Calu3 (cell line): ENCODE results near the gene FZR1. TPM values are rescaled to one million over a fixed set of nuclear protein-coding genes. Genes with fewer than 3 reads are reported as not detected.

ENCODE experiments used
- BruUV-seq: library from RNA; stranded (reverse); fragments of 400-500 nt; replicated peaks from 2 replicates; lab custom pipeline; 2021; lab: Mats Ljungman, UMichigan
- CTCF ChIA-PET: fragments of 300-600 bp; sonication (Branson Sonifier 250); formaldehyde crosslinking; loops from one replicate; lab custom pipeline; 2022; ENCODE audit warnings: antibody characterized with exemption; lab: Charles Lee
- DNase-seq: peaks from one replicate; pipeline ENCODE4 v3.0.0; 2022
- H3K27ac Mint-ChIP-seq: one replicate; pipeline ENCODE4 v1.8.0; 2022; ENCODE audit warnings: mixed read lengths; ENCODE audit not compliant: unreplicated experiment
- H3K27me3 Mint-ChIP-seq: one replicate; pipeline ENCODE4 v1.8.0; 2022; ENCODE audit warnings: mixed read lengths; ENCODE audit not compliant: unreplicated experiment
- H3K36me3 Mint-ChIP-seq: one replicate; pipeline ENCODE4 v1.8.0; 2022; ENCODE audit warnings: mild to moderate bottlenecking, moderate library complexity, mixed read lengths; ENCODE audit not compliant: insufficient read depth, unreplicated experiment
- H3K4me1 Mint-ChIP-seq: one replicate; pipeline ENCODE4 v1.8.0; 2022; ENCODE audit warnings: mild to moderate bottlenecking, low read depth, mixed read lengths; ENCODE audit not compliant: unreplicated experiment
- H3K4me3 Mint-ChIP-seq: one replicate; pipeline ENCODE4 v1.8.0; 2022; ENCODE audit warnings: mild to moderate bottlenecking, low read depth, moderate library complexity, mixed read lengths; ENCODE audit not compliant: unreplicated experiment
- H3K9me3 Mint-ChIP-seq: one replicate; pipeline ENCODE4 v1.8.0; 2022; ENCODE audit warnings: low read depth, mixed read lengths; ENCODE audit not compliant: unreplicated experiment
- CTCF ChIP-seq: fragments of 200-600 bp; IDR thresholded peaks from one replicate; pipeline ENCODE4 v1.8.0; 2022; ENCODE audit warnings: antibody characterized with exemption; ENCODE audit not compliant: unreplicated experiment
- intact Hi-C: fragments of 100-400 bp; cut with micrococcal nuclease; formaldehyde crosslinking; loops from one replicate; pipeline ENCODE4 v1.10.0; 2022; ENCODE audit not compliant: unreplicated experiment
- total RNA-seq: library from RNA; stranded (reverse); gene quantifications from 2 replicates; pipeline ENCODE4 v1.2.3, GENCODE V29; 2022

FZR1 gene
- total RNA-seq, 1 experiment from 2014 or later: 33.1 TPM

GRCh38 chr19:3496392-3497273 lies 9.5 kb upstream of the FZR1 start:
- CTCF ChIA-PET: no interaction called here
- no TSS peak for BruUV-seq
- Mint-ChIP-seq H3K4me3 (no peak overlapping the region), H3K4me1 (no peaks in the 10 kb centered on the region), H3K9me3 (no peaks in the 10 kb centered on the region), H3K36me3 (peaks cover 40% of the 10 kb centered on the region), H3K27ac (no peak overlapping the region), H3K27me3 (no peaks in the 10 kb centered on the region)
- no peak for DNase-seq
- no peak for TF ChIP-seq CTCF
- intact Hi-C loops: no loop called here

- Mint-ChIP-seq H3K4me3 (no peak overlapping the region), H3K36me3 (peaks cover 34% of the 10 kb centered on the region), H3K4me1 (no peaks in the 10 kb centered on the region), H3K9me3 (no peaks in the 10 kb centered on the region), H3K27ac (no peak overlapping the region), H3K27me3 (no peaks in the 10 kb centered on the region)
- CTCF ChIA-PET: no interaction called here
- no peak for DNase-seq
- intact Hi-C loops: no loop called here
- no TSS peak for BruUV-seq
- TF ChIP-seq CTCF: no peak
Observed at GRCh38 chr19:3497757-3498520, 8.2 kb upstream of the FZR1 start.

- no peak for TF ChIP-seq CTCF
- intact Hi-C loops: no loop called here
- peak overlapping the region; percentile 92 for H3K4me3 Mint-ChIP-seq
- no peaks in the 10 kb centered on the region for H3K9me3 Mint-ChIP-seq
- H3K4me1 Mint-ChIP-seq: no peaks in the 10 kb centered on the region
- BruUV-seq: TSS peak; percentile 63
- no peaks in the 10 kb centered on the region for H3K27me3 Mint-ChIP-seq
- no peak for DNase-seq
- peak overlapping the region; percentile 99 for H3K27ac Mint-ChIP-seq
- peaks cover 28% of the 10 kb centered on the region for H3K36me3 Mint-ChIP-seq
- CTCF ChIA-PET: interaction anchor here (1.0 to 1.2 kb wide), 2 partner anchors 15 kb away, joined by 3 read pairs; no protein-coding TSS in a partner anchor
Observed at GRCh38 chr19:3499738-3500428, 6.2 kb upstream of the FZR1 start.

GRCh38 chr19:3500429-3501101 lies 5.5 kb upstream of the FZR1 start, which contains the start of gene DOHH:
DOHH (minus strand) TSS chr19:3500674; CDS start chr19:3496814, 3,860 bp downstream.
- Mint-ChIP-seq H3K36me3 (peaks cover 25% of the 10 kb centered on the region), H3K9me3 (no peaks in the 10 kb centered on the region), H3K27ac (peak within 1 kb of the TSS; percentile 99), H3K4me3 (peak within 1 kb of the TSS; percentile 92), H3K27me3 (no peaks in the 10 kb centered on the region), H3K4me1 (no peaks in the 10 kb centered on the region)
- TF ChIP-seq CTCF: no peak
- DNase-seq: peak; percentile 90
- CTCF ChIA-PET: interaction anchor here (0.5 to 1.2 kb wide), 4 partner anchors 15 to 210 kb away, joined by 3 to 9 read pairs (median 3); no protein-coding TSS in a partner anchor
- BruUV-seq: no TSS peak
- intact Hi-C loops: no loop called here
